B cell (primary cell): ENCODE results near the gene HOXC6. TPM values are rescaled to one million over a fixed set of nuclear protein-coding genes. Genes with fewer than 3 reads are reported as not detected.

Experiments used
- ATAC-seq: fragments of 200-7000 bp; cut with Tn5 transposase; one replicate; pipeline ENCODE4 v1.10.0; 2021; ENCODE audit warnings: low read depth, mild to moderate bottlenecking, moderate number of reproducible peaks, moderate library complexity
- CTCF ChIA-PET: fragments of 350-600 bp; sonication (Branson Sonifier 250); formaldehyde crosslinking; loops from one replicate; lab custom pipeline; 2021; ENCODE audit warnings: antibody characterized with exemption, inconsistent platforms; lab: Charles Lee
- POLR2A ChIA-PET: fragments of 350-600 bp; sonication (Branson Sonifier 250); formaldehyde crosslinking; loops from one replicate; lab custom pipeline; 2021; ENCODE audit warnings: antibody characterized with exemption; lab: Charles Lee
- DNase-seq: peaks from one replicate; pipeline ENCODE4 v3.0.0; 2013
- H2AFZ ChIP-seq: 2 replicates; pipeline ENCODE4 v1.6.1; 2012; ENCODE audit warnings: mild to moderate bottlenecking, low read depth, low read length; ENCODE audit not compliant: insufficient read depth, poor library complexity, severe bottlenecking
- H3K27ac ChIP-seq, 2 donors: 1 replicate in 1 of 2; 2 replicates in 1 of 2; pipeline ENCODE4 v1.5.1; 2012 to 2013; ENCODE audit warnings: low read length in 2 of 2, mild to moderate bottlenecking in 2 of 2, moderate library complexity in 1 of 2
- H3K27me3 ChIP-seq, 4 experiments: fragments of 200-600 bp in 1 of 4; sonication (generic) in 1 of 4; replicated peaks in 1 of 4; 1 replicate in 2 of 4; 2 replicates in 2 of 4; pipeline versions ENCODE4 v1.6.1 to v1.7.0; 2013 to 2016; ENCODE audit warnings: low read length in 3 of 4, mild to moderate bottlenecking in 2 of 4, mixed read lengths in 1 of 4, moderate library complexity in 1 of 4; ENCODE audit not compliant: insufficient read depth in 4 of 4, control insufficient read depth in 3 of 4; ENCODE audit errors: control extremely low read depth in 1 of 4
- H3K36me3 ChIP-seq, 2 experiments: replicated peaks in 1 of 2; 1 replicate in 1 of 2; 2 replicates in 1 of 2; pipeline versions ENCODE4 v1.6.1 to v1.7.1; 2013; ENCODE audit warnings: low read length in 1 of 2; ENCODE audit not compliant: insufficient read depth in 2 of 2, control insufficient read depth in 1 of 2; ENCODE audit errors: control extremely low read depth in 1 of 2, extremely low read depth in 1 of 2
- H3K4me1 ChIP-seq, 2 donors: fragments of 200-600 bp in 1 of 2; sonication (generic) in 1 of 2; 1 replicate in 1 of 2; 2 replicates in 1 of 2; pipeline versions ENCODE4 v1.5.1 to v1.6.1; 2013 to 2017; ENCODE audit warnings: low read length in 2 of 2; ENCODE audit not compliant: control insufficient read depth in 2 of 2, insufficient read depth in 2 of 2
- H3K4me2 ChIP-seq: replicated peaks from 2 replicates; pipeline ENCODE3; 2012; ENCODE audit warnings: mild to moderate bottlenecking, low read depth, low read length; ENCODE audit not compliant: poor library complexity, severe bottlenecking
- H3K4me3 ChIP-seq, 5 experiments: fragments of 200-600 bp in 1 of 5; sonication (generic) in 1 of 5; 1 replicate in 3 of 5; 2 replicates in 2 of 5; pipeline versions ENCODE4 v1.5.1 to v1.7.0; 2011 to 2016; ENCODE audit warnings: low read length in 4 of 5, mild to moderate bottlenecking in 4 of 5, low read depth in 2 of 5, control low read depth in 1 of 5, moderate library complexity in 1 of 5; ENCODE audit not compliant: insufficient read depth in 1 of 5; ENCODE audit errors: control extremely low read depth in 1 of 5, extremely low read depth in 1 of 5
- H3K79me2 ChIP-seq: fragments of 200-600 bp; sonication (generic); one replicate; pipeline ENCODE4 v1.6.0; 2016; ENCODE audit warnings: low read length; ENCODE audit not compliant: control insufficient read depth, insufficient read depth
- H3K9ac ChIP-seq: fragments of 200-600 bp; sonication (generic); 2 replicates; pipeline ENCODE4 v1.6.1; 2017; ENCODE audit warnings: mild to moderate bottlenecking, low read length, moderate library complexity
- H3K9me3 ChIP-seq, 3 donors: one replicate each; pipeline versions ENCODE4 v1.6.1 to v1.7.1; 2013; ENCODE audit warnings: low read length in 2 of 3; ENCODE audit not compliant: control insufficient read depth in 2 of 3, insufficient read depth in 1 of 3; ENCODE audit errors: control extremely low read depth in 1 of 3
- H4K20me1 ChIP-seq: 2 replicates; pipeline ENCODE4 v1.6.0; 2012; ENCODE audit warnings: mild to moderate bottlenecking, low read length; ENCODE audit not compliant: insufficient read depth, control insufficient read depth, poor library complexity, severe bottlenecking
- H3K27ac Mint-ChIP-seq: one replicate; pipeline ENCODE4 v1.8.0; 2021; ENCODE audit warnings: mixed read lengths
- H3K27me3 Mint-ChIP-seq: one replicate; pipeline ENCODE4 v1.8.0; 2021; ENCODE audit warnings: mixed read lengths
- H3K4me1 Mint-ChIP-seq: one replicate; pipeline ENCODE4 v1.8.0; 2021; ENCODE audit warnings: mixed read lengths
- H3K4me3 Mint-ChIP-seq: one replicate; pipeline ENCODE4 v1.8.0; 2021; ENCODE audit warnings: mixed read lengths
- H3K9me3 Mint-ChIP-seq: one replicate; pipeline ENCODE4 v1.8.0; 2022; ENCODE audit warnings: mixed read lengths; ENCODE audit not compliant: insufficient read depth
- EZH2 ChIP-seq: IDR thresholded peaks from 2 replicates; pipeline ENCODE4 v1.6.1; 2012; ENCODE audit warnings: borderline replicate concordance, low read depth, mild to moderate bottlenecking, moderate library complexity, low read length; ENCODE audit not compliant: insufficient read depth, poor library complexity, severe bottlenecking
- WGBS: methylation state at CpG from one replicate; pipeline ENCODE4 v1.1.5; 2013; ENCODE audit warnings: missing lambda C conversion rate; ENCODE audit not compliant: insufficient coverage; 5-methylcytosine and 5-hydroxymethylcytosine counted together
- intact Hi-C: fragments of 100-400 bp; cut with micrococcal nuclease; formaldehyde crosslinking; loops from one replicate; pipeline ENCODE4 v1.10.0; 2022
- polyA plus RNA-seq: library from polyadenylated mRNA; depleted of rRNA; stranded (reverse); fragments of >200 nt; gene quantifications from 2 replicates; pipeline ENCODE4 v1.2.3, GENCODE V29; 2012
- total RNA-seq, 2 donors: library from RNA; stranded (reverse); fragments of 120-200 nt in 1 of 2; gene quantifications; 1 replicate in 1 of 2; 2 replicates in 1 of 2; pipeline versions ENCODE4 v1.2.3 to v1.2.4, GENCODE V29; 2013 to 2022
- TF ChIP-seq, protein P1 (sequence below): fragments of 200-600 bp; IDR thresholded peaks from one replicate; pipeline ENCODE4 v1.8.0; 2022; ENCODE audit warnings: antibody characterized with exemption, mild to moderate bottlenecking

HOXC6 gene
- total and polyA plus RNA-seq, 2 donors (not counting 1 experiment from before 2014, with no cell fraction given): not detected

- Histone ChIP-seq H4K20me1 (no peaks in the 10 kb centered on the region), H3K4me3 (peak overlapping the region in 1 of 5 experiments; percentile 65), H3K36me3 (no peaks in the 10 kb centered on the region), H3K9me3 (peaks cover 0 to 53% (median 0%) of the 10 kb centered on the region in 3 donors), H3K9ac (no peak overlapping the region), H3K79me2 (no peaks in the 10 kb centered on the region), H3K4me1 (peaks cover 25 to 54% of the 10 kb centered on the region in 2 donors), H3K27me3 (peaks cover 0 to 96% (median 82%) of the 10 kb centered on the region in 4 experiments), H3K4me2 (peak overlapping the region; percentile 92), H3K27ac (no peak overlapping the region), H2AFZ (no peak overlapping the region)
- DNase-seq (no peak), ATAC-seq (no peak)
- WGBS: 8% methylated on average over 25 of the region's 26 CpGs
- H3K9me3 Mint-ChIP-seq: no peaks in the 10 kb centered on the region
- POLR2A ChIA-PET: no interaction called here
- peaks cover 74% of the 10 kb centered on the region for H3K27me3 Mint-ChIP-seq
- intact Hi-C loops: loop anchor here (5.0 to 10.0 kb wide), 3 partner anchors 47 to 359 kb away; partner anchors contain the start of genes CBX5, GPR84, HNRNPA1 and HOXC4
- H3K4me1 Mint-ChIP-seq: peaks cover 26% of the 10 kb centered on the region
- H3K27ac Mint-ChIP-seq: no peak overlapping the region
- CTCF ChIA-PET: interaction anchor here (0.6 to 6.7 kb wide), 26 partner anchors 8 to 395 kb away, joined by 3 to 159 read pairs (median 4); partner anchors contain the start of genes HOXC10, HOXC4, HOXC5 and SMUG1
- no peak overlapping the region for H3K4me3 Mint-ChIP-seq
- TF ChIP-seq EZH2: no peak
- TF ChIP-seq, protein P1, sequence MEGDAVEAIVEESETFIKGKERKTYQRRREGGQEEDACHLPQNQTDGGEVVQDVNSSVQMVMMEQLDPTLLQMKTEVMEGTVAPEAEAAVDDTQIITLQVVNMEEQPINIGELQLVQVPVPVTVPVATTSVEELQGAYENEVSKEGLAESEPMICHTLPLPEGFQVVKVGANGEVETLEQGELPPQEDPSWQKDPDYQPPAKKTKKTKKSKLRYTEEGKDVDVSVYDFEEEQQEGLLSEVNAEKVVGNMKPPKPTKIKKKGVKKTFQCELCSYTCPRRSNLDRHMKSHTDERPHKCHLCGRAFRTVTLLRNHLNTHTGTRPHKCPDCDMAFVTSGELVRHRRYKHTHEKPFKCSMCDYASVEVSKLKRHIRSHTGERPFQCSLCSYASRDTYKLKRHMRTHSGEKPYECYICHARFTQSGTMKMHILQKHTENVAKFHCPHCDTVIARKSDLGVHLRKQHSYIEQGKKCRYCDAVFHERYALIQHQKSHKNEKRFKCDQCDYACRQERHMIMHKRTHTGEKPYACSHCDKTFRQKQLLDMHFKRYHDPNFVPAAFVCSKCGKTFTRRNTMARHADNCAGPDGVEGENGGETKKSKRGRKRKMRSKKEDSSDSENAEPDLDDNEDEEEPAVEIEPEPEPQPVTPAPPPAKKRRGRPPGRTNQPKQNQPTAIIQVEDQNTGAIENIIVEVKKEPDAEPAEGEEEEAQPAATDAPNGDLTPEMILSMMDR: no peak
These were observed 22.7 kb upstream of the HOXC6 start for GRCh38 chr12:54005531-54005852.

- H3K4me1 ChIP-seq: peaks cover 25 to 50% of the 10 kb centered on the region in 2 donors
- Mint-ChIP-seq H3K27me3 (peaks cover 74% of the 10 kb centered on the region), H3K4me1 (peaks cover 26% of the 10 kb centered on the region), H3K4me3 (peak overlapping the region; percentile 82), H3K9me3 (no peaks in the 10 kb centered on the region), H3K27ac (peak overlapping the region; percentile 0)
- peaks cover 0 to 96% (median 82%) of the 10 kb centered on the region in 4 experiments for H3K27me3 ChIP-seq
- H3K4me2 ChIP-seq: peak overlapping the region; percentile 92
- H4K20me1 ChIP-seq: no peaks in the 10 kb centered on the region
- ChIA-PET CTCF (interaction anchor here (0.6 to 6.7 kb wide), 26 partner anchors 8 to 394 kb away, joined by 3 to 159 read pairs (median 4); partner anchors contain the start of genes HOXC10, HOXC4, HOXC5 and SMUG1), POLR2A (interaction anchor here (0.7 to 1.0 kb wide), 2 partner anchors 26 to 202 kb away, joined by 3 to 4 read pairs; no protein-coding TSS in a partner anchor)
- WGBS: under 1% methylated on average over 37 of the region's 39 CpGs
- H3K27ac ChIP-seq: no peak overlapping the region
- no peak for TF ChIP-seq EZH2
- TF ChIP-seq, protein P1: peak; percentile 98
- H3K36me3 ChIP-seq: no peaks in the 10 kb centered on the region
- DNase-seq (peak; percentile 90), ATAC-seq (peak; percentile 90)
- no peaks in the 10 kb centered on the region for H3K79me2 ChIP-seq
- peak overlapping the region; percentile 62 for H2AFZ ChIP-seq
- H3K9ac ChIP-seq: peak overlapping the region; percentile 59
- intact Hi-C loops: loop anchor here (1.0 to 10.0 kb wide), 6 partner anchors 46 to 359 kb away; partner anchors contain the start of genes CBX5, GPR84, HNRNPA1 and HOXC4
- H3K9me3 ChIP-seq: peaks cover 0 to 48% (median 0%) of the 10 kb centered on the region in 3 donors
- H3K4me3 ChIP-seq: peak overlapping the region in 4 of 5 experiments; percentile 37 to 65 (median 50)
These were observed 22.2 kb upstream of the HOXC6 start for GRCh38 chr12:54005853-54006558.
